ENCODE measurements around the gene UBE3C.

GRCh38 chr7:157160433-157160832 lies 21.7 kb downstream of the UBE3C start:
- TF ChIP-seq BDP1 (IDR thresholded peaks at IDR 0.05; ENCODE audit: insufficient read depth, insufficient read length), result no peak
- TF ChIP-seq NR2C2 (CRISPR knock-in tag; IDR thresholded peaks at IDR 0.05), result no peak
- no peak for TF ChIP-seq NR2C2 (tag; IDR thresholded peaks at IDR 0.05)
- no peak for TF ChIP-seq DNMT1 (IDR thresholded peaks at IDR 0.05)
- TF ChIP-seq NBN (IDR thresholded peaks at IDR 0.05; ENCODE audit: low read depth), result no peak
- TF ChIP-seq AFF1 (IDR thresholded peaks at IDR 0.05; ENCODE audit: low read depth in 1 of 2, partially characterized antibody in 2 of 2), result no peak
- no peak for TF ChIP-seq CEBPB (tag; IDR thresholded peaks at IDR 0.05)
- TF ChIP-seq RBM17 (IDR thresholded peaks at IDR 0.05; ENCODE audit: borderline replicate concordance, low read depth, low read length), result no peak
- TF ChIP-seq E2F8 (IDR thresholded peaks at IDR 0.05; ENCODE audit: low read depth, partially characterized antibody), result no peak
- no peak for TF ChIP-seq GTF2A2 (tag; IDR thresholded peaks at IDR 0.05)
- TF ChIP-seq ZNF24 (IDR thresholded peaks at IDR 0.05), result no peak
- no peak for TF ChIP-seq ELK1 (CRISPR knock-in tag; IDR thresholded peaks at IDR 0.05)
- no peak for TF ChIP-seq XRCC3 (IDR thresholded peaks at IDR 0.05)

Measured in K562 (cell line).